Right lobe of liver (tissue), 4 donors: Measurements from ENCODE around the gene SLC25A42.

Experiments used
- POLR2A ChIP-seq: fragments of 450-650 bp; IDR thresholded peaks from one replicate; pipeline ENCODE4 v1.6.1; 2017; ENCODE audit warnings: antibody characterized with exemption, mild to moderate bottlenecking
- TF ChIP-seq, protein P1 (sequence below), 4 donors: fragments of 200-600 bp in 3 of 4; fragments of 450-650 bp in 1 of 4; IDR thresholded peaks; one replicate each; pipeline versions ENCODE4 v1.5.1 to v1.8.0; 2016 to 2022; ENCODE audit warnings: antibody characterized with exemption in 4 of 4, mild to moderate bottlenecking in 2 of 4
- donor health status: DM: no; HTN: no; CAD: no.
- donor health status: DM: no; HTN: no; CAD: no.
- donor health status: DM: no; HTN: yes; CAD: no.

DNA sequence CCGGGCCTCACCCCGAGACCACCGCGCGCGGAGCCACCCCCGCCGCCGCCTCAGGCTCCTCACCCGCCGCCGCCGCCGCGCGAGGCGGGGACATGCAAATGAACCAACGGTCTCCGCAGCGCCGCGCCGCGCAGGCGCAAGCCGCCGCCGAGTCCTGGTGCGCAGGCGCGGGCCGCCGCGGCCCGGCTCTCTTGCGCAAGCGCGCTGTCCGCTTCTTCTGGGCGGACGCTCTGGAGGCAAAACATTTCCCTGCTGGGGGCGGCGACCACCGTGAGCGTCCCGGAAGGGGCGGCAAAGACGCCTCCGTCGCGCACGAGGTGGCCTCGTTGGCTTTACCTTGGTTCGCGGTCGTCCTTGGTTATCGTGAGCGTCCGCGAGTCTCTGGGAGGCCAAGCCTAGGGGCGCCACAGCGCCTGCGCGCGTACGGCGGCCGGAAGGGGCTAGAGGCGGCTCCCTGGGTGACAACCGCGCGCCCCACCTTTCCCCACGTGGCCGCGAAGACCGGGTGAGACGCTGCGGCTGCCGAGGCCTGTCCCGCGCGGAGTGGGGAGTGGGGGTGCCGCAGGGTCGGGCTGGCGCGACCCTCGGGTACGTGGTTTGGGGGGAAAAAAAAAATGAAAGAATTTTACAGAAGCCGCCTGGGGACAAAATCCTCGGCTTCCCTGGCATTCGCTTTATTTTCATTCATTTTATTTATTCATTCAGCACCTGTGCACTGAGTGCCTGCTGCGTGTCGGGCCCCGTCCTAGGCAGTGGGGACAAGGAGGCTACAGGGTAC lies 30.2 kb upstream of the SLC25A42 start, which contains the start of the genes ARMC6 and SUGP2:
- TF ChIP-seq, protein P1, sequence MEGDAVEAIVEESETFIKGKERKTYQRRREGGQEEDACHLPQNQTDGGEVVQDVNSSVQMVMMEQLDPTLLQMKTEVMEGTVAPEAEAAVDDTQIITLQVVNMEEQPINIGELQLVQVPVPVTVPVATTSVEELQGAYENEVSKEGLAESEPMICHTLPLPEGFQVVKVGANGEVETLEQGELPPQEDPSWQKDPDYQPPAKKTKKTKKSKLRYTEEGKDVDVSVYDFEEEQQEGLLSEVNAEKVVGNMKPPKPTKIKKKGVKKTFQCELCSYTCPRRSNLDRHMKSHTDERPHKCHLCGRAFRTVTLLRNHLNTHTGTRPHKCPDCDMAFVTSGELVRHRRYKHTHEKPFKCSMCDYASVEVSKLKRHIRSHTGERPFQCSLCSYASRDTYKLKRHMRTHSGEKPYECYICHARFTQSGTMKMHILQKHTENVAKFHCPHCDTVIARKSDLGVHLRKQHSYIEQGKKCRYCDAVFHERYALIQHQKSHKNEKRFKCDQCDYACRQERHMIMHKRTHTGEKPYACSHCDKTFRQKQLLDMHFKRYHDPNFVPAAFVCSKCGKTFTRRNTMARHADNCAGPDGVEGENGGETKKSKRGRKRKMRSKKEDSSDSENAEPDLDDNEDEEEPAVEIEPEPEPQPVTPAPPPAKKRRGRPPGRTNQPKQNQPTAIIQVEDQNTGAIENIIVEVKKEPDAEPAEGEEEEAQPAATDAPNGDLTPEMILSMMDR (IDR thresholded peaks at IDR 0.05): peak in 1 of 4 donors; percentile 21
- peak; percentile 81 for TF ChIP-seq POLR2A
